NCI-H2196 treated with DMSO at 0.1 percent for 48 hours (cell line): ENCODE results near the gene PMEPA1.
"Not testable (repeated sequence)": the region's sequence is repeated elsewhere in the genome, so short reads cannot be mapped to it uniquely, and the experiment has no call there.

Experiments
- DNase-seq: peaks from one replicate; lab custom pipeline; 2025; ENCODE audit not compliant: unreplicated experiment; lab: John Stamatoyannopoulos, UW

PMEPA1 gene

DNA sequence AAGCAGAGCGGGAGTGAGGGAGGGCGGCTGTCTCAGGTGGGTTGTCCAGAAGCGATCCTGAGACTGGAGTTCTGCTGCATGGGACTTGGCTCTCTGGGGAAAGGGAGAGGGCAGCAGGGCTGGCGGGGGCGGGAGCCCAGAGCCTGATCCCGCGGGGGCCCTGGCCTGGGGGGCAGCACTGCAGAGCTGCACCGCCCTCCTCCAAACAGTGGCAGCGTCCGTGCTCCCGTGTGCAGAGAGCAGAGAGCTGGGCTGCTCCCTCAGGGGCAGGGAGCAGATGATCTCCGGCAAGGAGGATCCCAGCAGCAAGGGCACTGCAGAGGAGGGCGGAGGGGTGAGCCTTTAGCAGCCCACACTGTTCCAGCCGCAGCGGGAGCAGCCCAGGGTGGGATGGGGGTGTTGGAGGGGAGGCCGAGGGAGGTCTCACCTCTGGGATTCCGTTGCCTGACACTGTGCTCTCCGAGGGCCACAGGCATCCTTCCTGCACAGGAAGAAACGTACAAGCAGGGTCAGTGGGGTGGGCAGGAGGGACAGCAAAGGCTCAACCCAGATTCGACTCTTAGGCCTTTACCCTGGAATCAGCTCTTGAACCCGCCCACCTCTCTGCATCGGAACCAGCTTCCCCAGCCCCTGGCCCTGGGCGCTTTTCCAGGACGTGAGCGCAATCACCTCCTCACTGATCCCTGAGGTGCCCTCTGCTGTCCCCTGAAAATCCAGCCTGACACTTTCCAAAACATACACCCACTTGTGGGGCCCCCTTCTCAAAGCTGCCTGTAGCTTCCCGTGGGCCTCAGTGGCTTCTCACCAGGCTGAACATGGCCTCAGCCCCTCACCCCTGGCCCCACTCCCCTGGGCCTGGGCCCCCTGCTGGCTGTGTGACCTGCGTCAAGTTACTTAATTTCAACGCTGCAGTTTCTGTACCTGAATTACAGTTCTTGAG, 56.9 kb downstream of the PMEPA1 start:
- DNase-seq, result no peak

DNA sequence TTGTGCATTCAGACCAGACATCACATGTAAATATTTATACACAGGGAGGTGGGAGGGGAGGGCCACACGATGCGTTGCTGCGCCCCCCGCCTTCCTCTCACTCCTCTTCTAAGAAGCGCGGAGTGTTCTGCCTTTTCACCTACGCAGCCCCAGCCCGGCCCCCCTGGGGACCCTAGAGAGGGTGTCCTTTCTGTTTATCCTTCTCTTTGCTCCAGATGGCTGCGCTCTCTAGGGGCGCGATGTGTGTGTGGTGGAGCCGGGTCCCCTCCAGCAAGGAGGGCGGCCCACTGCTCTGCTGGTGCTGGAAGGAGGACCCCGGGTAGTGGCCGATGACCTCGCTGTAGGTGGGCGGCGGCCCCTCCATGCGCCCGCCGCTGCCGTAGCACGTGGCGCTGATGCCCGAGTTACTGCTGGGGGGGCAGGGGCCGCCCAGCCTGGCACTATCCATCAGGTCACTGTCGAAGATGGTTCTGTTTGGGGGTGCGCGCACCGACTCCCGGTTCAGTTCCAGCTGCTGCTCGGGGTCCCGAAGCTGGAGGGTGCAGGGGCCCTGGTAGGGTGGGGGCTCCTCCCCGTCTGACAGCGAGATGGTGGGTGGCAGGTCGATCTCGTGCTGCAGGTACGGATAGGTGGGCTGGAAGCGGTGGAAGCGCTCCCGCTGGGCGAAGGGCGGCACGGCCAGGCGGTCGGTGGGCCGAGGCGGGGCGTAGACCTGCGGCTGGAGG, 57.8 kb downstream of the PMEPA1 start:
- DNase-seq, result no peak

DNA sequence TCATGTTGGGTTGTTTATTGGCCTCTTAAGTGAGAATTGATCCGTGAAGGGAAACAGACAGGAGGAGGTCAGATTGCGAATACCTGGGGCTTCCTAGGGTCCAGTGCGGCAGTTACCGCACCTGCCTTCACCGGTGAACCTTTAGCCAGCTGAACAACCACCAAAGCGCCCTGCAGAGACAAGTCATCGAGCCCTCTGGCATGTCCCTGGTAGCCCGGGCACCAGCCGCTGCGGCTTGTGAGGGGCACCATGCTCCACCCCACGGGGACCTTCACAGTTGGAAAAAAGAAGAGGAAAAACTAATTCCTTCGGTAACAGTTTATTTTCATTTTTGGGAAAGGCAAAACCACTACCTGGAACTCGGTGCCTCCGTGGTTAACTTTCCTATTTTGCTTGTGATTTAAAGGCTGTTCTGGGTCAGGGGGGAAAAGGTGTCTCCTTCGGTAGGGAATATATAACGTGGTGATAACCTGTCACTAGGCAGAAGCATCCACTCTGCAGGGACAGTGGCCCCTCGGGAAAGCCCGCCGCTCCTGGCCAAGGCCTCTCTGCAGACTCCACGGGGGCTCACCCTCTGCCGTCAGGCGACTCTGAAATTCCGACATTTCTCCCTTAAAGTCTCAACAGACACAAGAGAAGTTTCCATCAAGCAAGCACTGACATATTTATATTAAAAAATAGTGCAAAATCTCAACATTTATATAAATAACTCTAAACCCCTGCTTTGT, 58.9 kb downstream of the PMEPA1 start:
- DNase-seq, result no peak

DNA sequence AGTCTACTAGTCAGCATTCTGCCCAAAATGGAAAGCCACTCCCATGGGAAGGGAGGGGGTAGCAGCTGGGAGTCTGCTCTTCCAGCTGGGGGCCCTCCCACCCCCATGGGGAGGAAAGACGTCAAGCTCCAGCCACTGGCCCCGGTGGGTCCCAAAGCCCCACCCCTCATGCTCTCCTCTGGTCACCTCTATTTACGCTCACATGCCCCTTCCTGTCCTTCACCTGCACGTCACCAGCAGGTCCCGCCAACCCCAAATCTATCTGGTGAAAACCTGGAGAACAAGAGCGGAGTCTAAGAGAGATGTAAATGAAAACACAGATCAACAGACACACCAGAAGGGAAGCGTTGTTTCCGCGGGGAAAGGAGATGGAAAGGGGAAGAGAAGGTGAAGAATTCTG, 59.5 kb downstream of the PMEPA1 start:
- no peak for DNase-seq

DNA sequence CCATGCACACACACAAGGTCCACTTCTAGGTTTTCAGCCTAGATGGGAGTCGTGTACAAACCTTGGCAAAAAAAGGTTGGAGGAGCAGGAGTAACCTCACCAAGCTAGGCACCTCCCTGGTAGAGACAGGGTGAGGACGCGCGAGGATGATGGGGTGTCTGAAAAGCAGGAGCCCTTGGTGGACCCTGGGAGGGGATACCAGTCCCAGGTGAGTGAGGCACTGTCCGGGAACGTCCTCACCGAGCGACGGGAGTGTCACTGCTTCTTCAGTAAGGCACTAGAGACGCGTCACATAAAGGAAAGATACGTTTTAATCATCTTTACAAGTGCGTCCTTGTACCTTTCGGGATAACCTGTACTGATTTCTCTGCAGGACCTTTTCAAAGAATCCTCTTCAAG, 60.2 kb downstream of the PMEPA1 start:
- DNase-seq, result no peak

DNA sequence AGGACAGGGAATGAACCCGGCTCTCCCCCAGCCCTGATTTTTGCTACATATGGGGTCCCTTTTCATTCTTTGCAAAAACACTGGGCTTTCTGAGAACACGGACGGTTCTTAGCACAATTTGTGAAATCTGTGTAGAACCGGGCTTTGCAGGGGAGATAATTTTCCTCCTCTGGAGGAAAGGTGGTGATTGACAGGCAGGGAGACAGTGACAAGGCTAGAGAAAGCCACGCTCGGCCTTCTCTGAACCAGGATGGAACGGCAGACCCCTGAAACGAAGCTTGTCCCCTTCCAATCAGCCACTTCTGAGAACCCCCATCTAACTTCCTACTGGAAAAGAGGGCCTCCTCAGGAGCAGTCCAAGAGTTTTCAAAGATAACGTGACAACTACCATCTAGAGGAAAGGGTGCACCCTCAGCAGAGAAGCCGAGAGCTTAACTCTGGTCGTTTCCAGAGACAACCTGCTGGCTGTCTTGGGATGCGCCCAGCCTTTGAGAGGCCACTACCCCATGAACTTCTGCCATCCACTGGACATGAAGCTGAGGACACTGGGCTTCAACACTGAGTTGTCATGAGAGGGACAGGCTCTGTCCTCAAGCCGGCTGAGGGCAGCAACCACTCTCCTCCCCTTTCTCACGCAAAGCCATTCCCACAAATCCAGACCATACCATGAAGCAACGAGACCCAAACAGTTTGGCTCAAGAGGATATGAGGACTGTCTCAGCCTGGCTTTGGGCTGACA, 60.8 kb downstream of the PMEPA1 start:
- DNase-seq, result no peak

DNA sequence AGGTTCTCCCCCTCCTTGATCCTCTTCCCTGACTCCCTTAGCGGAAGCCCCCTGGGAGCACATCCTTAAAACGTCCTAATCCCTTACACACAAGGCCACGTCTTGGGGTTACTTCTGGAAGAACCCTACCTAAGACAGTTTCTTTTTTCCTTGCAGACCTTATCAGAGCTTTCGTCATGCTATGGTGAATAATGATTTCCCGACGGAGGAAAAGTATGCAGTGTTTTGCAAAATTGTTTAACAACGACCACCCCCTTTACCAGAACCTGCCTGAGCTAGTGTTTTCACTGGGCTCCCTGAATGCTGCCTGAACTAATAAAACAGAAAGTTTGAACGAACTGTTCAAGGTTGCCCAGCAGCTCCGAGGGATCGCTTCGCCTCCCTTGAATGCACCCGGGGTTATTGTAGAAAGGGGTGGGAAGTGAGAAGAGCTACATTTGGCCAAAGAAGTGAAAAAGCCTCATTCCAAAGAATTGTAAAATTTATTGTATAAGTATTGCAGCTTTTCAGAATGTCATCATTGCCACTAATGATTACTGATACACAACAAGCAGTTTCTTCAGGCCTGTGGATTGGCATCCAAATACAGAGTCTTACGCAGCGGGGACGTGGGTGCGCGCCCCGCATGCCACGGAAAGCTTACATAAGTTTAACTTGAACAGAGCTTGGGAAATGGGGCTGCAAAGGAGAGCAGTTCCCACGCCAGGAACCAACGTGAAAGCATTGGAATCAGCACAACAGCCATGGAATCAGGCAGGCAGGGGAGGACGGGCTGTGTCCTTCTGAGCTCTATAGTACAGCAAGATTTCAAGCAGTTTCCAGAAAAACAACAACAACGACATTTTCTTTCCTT, 61.7 kb downstream of the PMEPA1 start:
- no peak for DNase-seq

DNA sequence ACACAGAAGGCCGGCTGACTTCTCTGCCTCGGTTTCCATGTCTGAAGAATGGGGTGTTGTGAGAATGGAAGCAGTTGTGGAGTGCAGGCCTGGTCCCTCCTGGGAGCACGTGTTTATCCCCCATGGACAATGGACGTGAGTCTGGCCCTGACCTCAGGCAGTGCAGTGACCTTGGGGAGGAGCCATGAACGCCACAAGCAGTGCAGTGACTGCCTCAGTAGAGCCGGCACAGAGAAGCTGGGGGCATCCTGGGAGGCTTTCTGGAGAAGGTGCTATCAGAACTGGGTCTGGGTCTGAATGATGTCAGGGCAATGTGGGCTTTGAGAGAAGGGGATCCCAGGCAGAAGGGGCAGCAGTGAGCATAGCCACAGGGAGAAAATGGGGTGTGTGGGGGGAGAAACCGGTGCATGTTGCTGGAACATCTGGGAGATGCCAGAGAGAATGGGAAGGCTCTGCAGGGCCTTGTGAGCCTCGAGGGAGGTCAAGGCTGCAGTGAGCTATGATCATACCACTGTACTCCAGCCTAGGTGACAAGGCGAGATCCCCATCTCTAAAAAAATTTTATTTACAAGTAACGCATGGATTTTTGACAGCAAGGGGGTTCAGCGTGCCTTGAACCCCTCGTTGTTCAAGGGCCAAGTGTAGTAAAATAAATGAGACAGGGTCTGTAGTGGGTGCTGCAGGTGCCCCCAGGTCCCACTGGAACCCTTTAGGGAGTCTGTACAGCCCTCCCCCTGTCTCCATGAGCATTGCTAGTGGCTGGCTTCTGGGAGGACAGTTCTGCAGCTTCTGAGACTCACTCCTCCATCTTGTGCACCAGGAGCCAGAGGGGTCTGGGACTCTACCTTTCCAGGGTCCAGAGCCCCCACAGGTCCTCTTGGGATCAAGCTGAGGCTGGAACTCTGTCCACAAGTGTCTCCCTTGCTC, 62.5 kb downstream of the PMEPA1 start:
- no peak for DNase-seq

DNA sequence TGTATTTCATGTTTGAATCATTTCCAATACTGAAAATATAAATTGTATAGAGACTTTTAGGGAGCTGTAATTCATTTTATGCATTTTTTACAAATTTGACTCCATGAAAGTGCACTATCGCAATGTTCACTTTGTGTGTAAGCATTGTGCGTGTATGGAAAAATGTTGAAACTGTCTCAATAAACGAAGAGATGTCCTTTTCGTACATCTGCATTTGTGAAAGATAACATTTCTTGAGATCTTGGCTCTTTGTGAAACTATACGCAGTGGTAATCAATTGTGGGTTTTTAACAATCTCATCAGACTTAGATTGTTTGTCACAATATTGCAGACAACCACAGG, 70.9 kb downstream of the PMEPA1 start:
- DNase-seq, result no peak

DNA sequence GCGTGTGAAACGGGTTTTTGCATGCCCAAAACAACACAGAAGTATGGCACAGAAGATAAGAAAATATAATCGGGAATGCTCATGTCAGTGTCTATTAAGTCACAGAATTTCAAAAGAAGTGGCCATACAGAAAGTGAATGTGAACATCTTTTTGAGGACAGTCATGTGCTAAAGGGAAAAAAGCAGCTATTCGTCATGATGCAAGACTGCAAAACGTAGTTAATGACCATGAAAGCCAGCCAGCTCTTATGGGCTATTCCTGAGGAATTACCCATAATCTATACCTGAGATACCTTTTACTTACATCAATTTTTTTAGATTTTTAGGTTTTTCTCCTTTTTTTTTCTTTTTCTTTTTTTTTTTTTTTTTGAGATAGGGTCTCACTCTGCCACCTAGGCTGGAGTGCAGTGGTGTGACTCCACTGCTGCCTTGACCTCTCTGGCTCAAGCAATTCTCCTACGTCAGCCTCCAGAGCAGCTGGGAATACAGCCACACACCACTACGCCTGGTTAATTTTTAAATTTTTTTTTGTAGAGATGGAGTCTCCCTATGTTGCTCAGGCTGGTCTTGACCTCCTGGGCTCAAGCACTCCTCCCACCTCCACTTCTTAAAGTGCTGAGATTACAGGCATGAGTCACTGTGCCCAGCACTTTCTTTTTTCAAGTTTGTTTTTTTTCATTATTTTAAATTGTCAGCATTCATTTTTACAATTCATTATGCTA, 71.5 kb downstream of the PMEPA1 start:
- no peak for DNase-seq

DNA sequence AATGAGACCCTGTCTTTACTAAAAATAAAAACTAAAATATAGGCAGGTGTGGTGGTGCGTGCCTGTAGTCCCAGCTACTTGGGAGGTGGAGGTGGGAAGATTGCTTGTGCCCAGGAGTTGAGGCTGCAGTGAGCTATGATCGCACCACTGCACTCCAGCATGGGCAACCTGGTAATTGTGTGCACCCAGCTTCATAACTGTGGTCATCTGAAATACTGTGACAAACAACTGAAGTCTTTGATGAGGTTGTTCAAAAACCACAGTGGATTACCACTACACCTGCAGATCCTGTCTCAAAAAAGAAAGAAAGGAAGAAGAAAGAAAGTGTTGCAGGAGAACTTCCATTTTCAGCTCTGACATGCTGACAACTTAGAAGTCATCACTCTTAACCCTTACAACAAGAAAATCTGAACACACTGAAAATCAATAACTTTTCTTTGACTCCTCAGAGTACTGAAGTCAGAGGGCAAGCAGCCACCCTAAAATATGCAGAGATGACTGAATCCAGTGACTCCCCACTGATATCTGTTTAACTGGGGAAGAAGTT, 75.8 kb downstream of the PMEPA1 start:
- DNase-seq, result no peak

DNA sequence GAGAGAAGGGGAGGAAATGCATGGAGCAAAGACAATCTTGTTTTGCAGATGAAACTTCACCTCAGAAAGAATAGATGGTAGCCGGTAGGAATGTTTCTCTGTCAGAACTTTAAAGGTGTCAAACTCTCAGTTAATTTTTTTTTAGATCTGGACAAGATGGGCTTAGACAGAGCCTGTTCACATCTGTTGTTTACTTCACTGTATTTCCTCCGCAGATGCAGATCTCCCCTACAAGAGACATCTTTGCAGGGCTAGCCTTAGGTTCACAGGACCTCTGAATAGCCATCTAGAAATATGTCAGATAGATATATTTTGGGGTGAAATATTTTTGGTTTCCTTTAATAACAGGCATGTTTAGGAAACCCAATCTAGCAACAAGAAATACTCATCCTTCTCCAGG, 77.5 kb downstream of the PMEPA1 start:
- no peak for DNase-seq

DNA sequence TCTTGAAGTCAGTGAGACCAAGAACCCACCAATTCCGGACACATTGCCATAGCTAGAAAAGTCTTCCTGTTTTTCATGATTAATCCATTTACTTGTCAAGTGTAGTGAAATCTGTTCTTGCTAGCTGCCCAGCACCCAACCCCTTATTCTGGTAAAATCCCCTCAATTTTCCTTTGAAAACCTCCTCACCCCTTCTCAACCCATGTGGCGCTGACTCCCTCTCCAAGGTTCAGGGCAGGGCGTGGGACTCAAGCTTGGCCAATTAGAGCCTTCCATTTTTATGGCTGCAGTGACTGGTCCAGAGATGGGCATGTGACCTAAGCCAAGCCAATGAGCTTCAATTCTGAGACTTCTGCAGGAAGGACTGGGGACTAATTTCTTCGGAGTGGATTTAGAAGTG, 79.8 kb downstream of the PMEPA1 start:
- DNase-seq, result no peak

DNA sequence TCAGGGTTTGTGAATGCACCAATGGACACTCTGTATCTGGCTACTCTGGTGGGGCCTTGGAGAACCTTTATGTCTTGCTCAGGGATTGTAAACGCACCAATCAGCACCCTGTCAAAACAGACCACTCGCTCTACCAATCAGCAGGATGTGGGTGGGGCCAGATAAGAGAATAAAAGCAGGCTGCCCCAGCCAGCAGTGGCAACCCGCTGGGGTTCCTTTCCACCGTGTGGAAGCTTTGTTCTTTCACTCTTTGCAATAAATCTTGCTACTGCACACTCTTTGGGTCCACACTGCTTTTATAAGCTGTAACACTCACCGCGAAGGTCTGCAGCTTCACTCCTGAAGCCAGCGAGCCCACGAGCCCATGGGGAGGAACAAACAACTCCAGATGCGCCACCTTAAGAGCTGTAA, 80.3 kb downstream of the PMEPA1 start:
- not testable (repeated sequence) for DNase-seq

DNA sequence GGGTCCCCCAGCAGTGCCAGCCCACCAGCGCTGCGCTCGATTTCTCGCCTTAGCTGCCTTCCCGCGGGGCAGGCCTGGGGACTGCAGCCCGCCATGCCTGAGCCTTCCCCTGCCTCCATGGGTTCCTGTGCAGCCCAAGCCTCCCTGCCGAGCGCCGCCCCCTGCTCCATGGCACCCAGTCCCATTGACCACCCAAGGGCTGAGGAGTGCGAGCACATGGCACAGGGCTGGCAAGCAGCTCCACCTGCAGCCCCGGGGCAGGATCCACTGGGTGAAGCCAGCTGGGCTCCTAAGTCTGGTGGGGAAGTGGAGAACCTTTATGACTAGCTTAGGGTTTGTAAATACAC, 80.9 kb downstream of the PMEPA1 start:
- not testable (repeated sequence) for DNase-seq

DNA sequence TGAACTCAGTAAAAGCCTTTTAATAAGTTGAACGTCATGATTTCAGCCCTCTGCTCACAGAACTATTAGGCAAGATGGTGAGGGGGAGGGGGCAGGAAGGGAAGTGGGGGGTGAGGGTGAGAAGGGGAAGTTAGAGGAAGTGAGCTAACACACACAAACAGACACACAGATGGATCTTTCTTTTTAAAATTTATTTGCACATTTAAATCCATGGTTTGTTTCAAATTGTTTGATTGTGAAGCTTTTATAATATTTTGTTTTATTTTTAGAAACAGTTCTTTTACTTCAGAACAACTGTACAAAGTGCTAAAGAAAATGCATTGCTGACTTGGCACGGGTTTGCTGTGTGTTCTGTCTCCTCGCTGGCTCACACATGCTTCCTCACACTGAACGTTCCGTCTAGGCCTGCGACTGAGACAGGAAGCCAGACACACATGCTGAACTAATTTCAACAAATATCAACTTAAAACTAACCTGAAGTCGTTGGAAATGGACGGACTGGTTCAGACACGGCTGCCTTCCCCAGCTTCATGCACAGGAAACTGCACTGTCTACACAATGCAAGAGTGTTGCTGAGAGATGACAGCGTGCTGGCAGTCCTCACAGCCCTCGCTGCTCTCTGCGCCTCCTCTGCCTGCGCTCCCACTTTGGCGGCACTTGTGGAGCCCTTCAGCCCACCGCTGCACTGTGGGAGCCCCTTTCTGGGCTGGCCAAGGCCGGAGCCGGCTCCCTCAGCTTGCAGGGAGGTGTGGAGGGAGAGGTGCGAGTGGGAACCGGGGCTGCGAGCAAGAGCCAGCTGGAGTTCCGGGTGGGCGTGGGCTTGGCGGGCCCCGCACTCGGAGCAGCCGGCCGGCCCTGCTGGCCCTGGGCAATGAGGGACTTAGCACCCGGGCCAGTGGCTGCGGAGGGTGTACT, 81.5 kb downstream of the PMEPA1 start:
- no peak for DNase-seq

DNA sequence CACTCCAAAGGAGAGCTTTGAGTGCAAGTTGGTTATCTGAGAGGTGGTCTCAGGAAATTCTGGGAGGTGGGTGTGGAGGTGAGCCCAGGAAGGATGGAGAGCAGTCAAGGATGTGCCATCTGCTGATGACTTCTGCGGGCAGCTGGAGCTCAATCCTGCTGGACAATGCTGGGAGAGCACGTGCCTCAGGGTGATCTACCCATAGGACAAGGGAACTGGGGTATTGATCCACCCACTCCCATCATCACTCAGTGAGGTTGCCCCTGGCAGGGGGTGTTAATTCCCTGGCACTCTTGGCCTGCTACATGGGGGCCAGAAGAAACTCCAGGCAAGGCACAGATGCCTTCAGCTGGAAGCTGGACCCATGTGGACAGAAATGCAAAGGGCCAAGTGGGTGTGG, 82.5 kb downstream of the PMEPA1 start:
- no peak for DNase-seq
